Measurements from ENCODE around the gene IST1. TPM values are rescaled to one million over a fixed set of nuclear protein-coding genes. Genes with fewer than 3 reads are reported as not detected.
A peak's percentile ranks its signal among the peaks of the same experiment; 100 is the strongest.
"Not testable (repeated sequence)": the region's sequence is repeated elsewhere in the genome, so short reads cannot be mapped to it uniquely, and the experiment has no call there.

IST1 gene
- total and polyA plus RNA-seq, 3 experiments from 2014 or later: 144 to 177 (median 172) TPM

DNA sequence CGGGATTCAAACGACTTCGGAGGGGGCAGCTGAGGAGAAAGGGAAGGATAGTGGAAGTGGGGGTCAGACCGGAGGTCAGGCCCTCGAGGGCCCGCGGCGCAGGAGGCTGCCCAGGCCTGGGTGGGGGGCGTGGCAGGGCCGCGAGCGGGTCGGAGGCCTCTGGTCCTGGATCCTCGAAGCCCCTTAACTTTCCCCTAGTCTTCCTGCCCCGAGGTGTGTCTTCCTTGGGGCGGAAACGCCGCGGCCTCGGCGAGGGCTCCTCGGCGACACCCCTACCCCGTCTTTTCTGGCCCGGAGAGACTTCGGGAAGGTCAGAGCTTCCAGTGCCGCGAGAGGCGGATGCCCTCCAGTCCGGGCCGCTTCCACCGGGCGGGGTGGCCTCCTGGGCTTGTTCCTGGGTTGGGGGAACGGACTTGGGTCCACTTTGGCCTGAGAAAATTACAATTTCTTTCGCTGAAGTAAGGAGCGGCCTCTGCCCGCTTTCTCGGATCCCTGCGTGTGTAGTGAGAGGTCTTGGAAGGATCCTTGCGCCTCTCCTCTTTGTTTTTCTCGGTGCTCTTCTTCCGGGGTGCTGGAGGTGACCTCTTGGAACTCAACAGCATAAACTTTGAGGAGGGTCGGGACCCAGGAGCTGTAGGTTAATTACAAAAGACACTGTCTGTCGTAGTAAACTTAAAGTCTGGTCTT lies 491 bp downstream of the IST1 start:
- peaks cover 0 to 3% of the 10 kb centered on the region in 2 donors for H3K27me3 Mint-ChIP-seq
- peaks cover 0 to 21% (median 0%) of the 10 kb centered on the region in 3 donors for H3K36me3 Mint-ChIP-seq

DNA sequence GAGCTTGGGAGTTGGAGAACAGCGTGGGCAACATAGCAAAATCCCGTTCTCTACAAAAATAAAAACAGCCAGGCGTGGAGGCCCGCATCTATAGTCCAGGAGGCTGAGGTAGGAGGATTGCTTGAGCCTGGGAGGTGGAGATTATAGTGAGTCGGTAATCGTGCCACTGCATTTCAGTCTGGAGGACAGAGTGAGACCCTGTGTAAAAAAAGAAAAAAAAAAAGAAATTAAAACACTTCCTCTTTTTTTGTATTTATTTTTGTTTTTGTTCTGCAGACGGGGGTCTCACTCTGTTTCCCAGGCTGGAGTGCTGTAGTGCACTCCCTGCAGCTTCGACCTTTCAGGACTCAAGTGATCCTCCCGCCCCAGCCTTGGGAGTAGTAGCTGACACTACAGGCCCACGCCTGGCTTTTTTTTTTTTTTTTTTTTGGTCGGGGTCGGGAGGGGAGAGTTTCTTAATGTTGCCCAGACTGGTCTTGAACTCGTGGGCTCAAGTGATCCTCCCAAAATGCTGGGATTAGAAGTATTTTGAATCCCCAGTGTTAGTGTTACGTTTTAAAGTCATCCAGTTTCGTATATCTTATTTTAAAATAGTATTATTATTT lies 1.5 kb downstream of the IST1 start:
- CTCF ChIA-PET: interaction anchor here (0.7 to 12.1 kb wide), 3 partner anchors 9 to 37 kb away, joined by 3 to 123 read pairs (median 3); partner anchors contain the start of gene ZNF821
- Mint-ChIP-seq H3K36me3 (peaks cover 0 to 21% (median 0%) of the 10 kb centered on the region in 3 donors), H3K27me3 (peaks cover 0 to 3% of the 10 kb centered on the region in 2 donors)

More for the DNA sequence above, 491 bp downstream of the IST1 start:
- Mint-ChIP-seq H3K4me1 (peaks cover 34 to 44% (median 39%) of the 10 kb centered on the region in 3 donors), H3K9me3 (peaks cover 0 to 1% (median 0%) of the 10 kb centered on the region in 5 donors), H3K4me3 (peak overlapping the region; percentile 91 to 99 (median 98)), H3K27ac (peak overlapping the region; percentile 95 to 99 (median 97))
- no peaks in the 10 kb centered on the region for H3K27me3 ChIP-seq (ENCODE audit: insufficient read depth, low read length, poor library complexity, severe bottlenecking)
- H3K4me3 ChIP-seq (ENCODE audit: low read length): peak overlapping the region; percentile 96
- peak overlapping the region; percentile 89 for H3K27ac ChIP-seq (ENCODE audit: low read depth, low read length)
- peaks cover 45% of the 10 kb centered on the region for H3K4me1 ChIP-seq (ENCODE audit: insufficient read depth, low read length)
- H3K36me3 ChIP-seq (ENCODE audit: insufficient read depth, low read length): no peaks in the 10 kb centered on the region
- no peaks in the 10 kb centered on the region for H3K9me3 ChIP-seq (ENCODE audit: low read length)
- POLR2A ChIA-PET: interaction anchor here (0.7 to 3.6 kb wide), 5 partner anchors 9 to 87 kb away, joined by 3 to 73 read pairs (median 3); partner anchors contain the start of genes AP1G1, ATXN1L and ZNF821
- CTCF ChIA-PET: interaction anchor here (0.7 to 12.1 kb wide), 2 partner anchors 10 to 13 kb away, joined by 3 to 123 read pairs; partner anchors contain the start of gene ZNF821
- DNase-seq: peak in 2 of 5 donors; percentile 19 to 66

DNA sequence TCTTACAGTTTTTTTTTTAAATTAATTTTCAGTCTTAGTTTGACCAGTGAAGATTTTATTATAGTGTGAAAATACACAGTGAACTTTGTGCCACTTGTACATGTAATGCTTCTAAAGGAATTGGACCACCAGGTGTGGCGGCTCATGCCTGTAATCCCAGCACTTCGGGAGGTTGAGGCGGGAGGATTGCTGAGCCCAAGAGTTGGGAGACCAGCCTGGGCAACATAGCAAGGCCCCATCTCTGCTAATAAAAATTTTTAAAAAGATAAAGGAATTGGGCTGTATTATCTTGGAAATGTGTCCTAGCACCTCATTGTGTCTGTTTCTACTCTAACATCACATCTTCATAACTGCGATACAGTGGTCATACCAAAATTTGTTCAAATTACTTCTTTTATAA lies 3.8 kb downstream of the IST1 start:
- H3K27ac ChIP-seq (ENCODE audit: low read depth, low read length): no peak overlapping the region
- H3K4me1 ChIP-seq (ENCODE audit: insufficient read depth, low read length): peaks cover 61% of the 10 kb centered on the region
- H3K4me3 Mint-ChIP-seq: peak overlapping the region in 6 of 7 donors; percentile 37 to 99 (median 46)
- H3K27me3 Mint-ChIP-seq: peaks cover 0 to 3% of the 10 kb centered on the region in 2 donors
- no peaks in the 10 kb centered on the region for H3K36me3 ChIP-seq (ENCODE audit: insufficient read depth, low read length)
- no peaks in the 10 kb centered on the region for H3K27me3 ChIP-seq (ENCODE audit: insufficient read depth, low read length, poor library complexity, severe bottlenecking)
- H3K27ac Mint-ChIP-seq: peak overlapping the region in 5 of 8 donors; percentile 14 to 97 (median 58)
- CTCF ChIA-PET: interaction anchor here (12.1 kb wide), 1 partner anchor 16 kb away, joined by 123 read pairs; the partner anchor contains the start of gene ZNF821
- H3K9me3 Mint-ChIP-seq: peaks cover 0 to 1% (median 0%) of the 10 kb centered on the region in 5 donors
- H3K4me1 Mint-ChIP-seq: peaks cover 58 to 71% (median 66%) of the 10 kb centered on the region in 3 donors
- no peak for DNase-seq
- no peak overlapping the region for H3K4me3 ChIP-seq (ENCODE audit: low read length)
- POLR2A ChIA-PET: no interaction called here
- H3K36me3 Mint-ChIP-seq: peaks cover 0 to 27% (median 0%) of the 10 kb centered on the region in 3 donors
- no peaks in the 10 kb centered on the region for H3K9me3 ChIP-seq (ENCODE audit: low read length)

More for the DNA sequence above, 1.5 kb downstream of the IST1 start:
- Histone ChIP-seq H3K27ac (ENCODE audit: low read depth, low read length) (peak overlapping the region; percentile 89), H3K27me3 (ENCODE audit: insufficient read depth, low read length, poor library complexity, severe bottlenecking) (no peaks in the 10 kb centered on the region), H3K4me3 (ENCODE audit: low read length) (peak overlapping the region; percentile 54), H3K9me3 (ENCODE audit: low read length) (no peaks in the 10 kb centered on the region), H3K36me3 (ENCODE audit: insufficient read depth, low read length) (no peaks in the 10 kb centered on the region), H3K4me1 (ENCODE audit: insufficient read depth, low read length) (peaks cover 52% of the 10 kb centered on the region)
- POLR2A ChIA-PET: interaction anchor here (0.7 to 3.6 kb wide), 3 partner anchors 8 to 88 kb away, joined by 3 to 73 read pairs (median 26); partner anchors contain the start of genes AP1G1 and ZNF821
- DNase-seq: no peak
- Mint-ChIP-seq H3K27ac (peak overlapping the region; percentile 67 to 98 (median 86)), H3K9me3 (peaks cover 0 to 1% (median 0%) of the 10 kb centered on the region in 5 donors), H3K4me3 (peak overlapping the region; percentile 79 to 99 (median 96)), H3K4me1 (peaks cover 42 to 52% (median 47%) of the 10 kb centered on the region in 3 donors)

DNA sequence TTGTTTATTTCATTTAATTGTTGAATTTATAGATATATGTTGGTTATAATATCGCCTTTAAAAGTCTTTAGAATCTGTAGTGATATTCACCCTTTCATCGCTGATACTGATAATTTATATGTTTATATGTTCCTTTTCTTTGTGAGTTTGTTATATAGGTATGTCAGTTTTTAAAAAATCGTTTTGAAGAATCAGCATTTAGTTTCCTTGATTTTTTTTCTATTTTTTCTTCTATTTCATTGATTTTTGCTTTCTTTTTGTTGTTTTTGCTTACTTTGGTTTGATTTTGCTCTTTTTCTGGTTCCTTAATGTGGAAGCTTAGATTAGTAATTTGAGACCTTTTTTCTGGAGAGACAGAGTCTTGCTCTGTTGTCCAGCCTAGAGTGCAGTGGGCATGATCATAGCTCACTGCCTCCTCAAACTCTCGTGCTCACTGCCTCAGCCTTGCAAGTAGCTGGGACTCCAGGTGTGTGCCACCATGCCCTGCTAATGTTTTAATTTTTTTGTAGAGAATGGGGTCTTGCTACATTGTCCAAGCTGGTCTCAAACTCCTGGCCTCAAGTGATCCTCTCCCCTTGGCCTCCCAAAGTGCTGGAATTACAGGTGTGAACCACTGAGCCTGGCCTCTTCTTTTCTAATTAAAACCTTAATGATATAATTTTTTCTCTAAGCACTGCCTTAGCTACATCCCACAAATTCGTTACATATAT lies 7.5 kb downstream of the IST1 start:
- POLR2A ChIA-PET: interaction anchor here (0.9 to 1.5 kb wide), 2 partner anchors 9 to 41 kb away, joined by 3 read pairs; no protein-coding TSS in a partner anchor
- DNase-seq: no peak
- Mint-ChIP-seq H3K36me3 (peaks cover 0 to 22% (median 0%) of the 10 kb centered on the region in 3 donors), H3K9me3 (no peaks in the 10 kb centered on the region), H3K27ac (peak overlapping the region; percentile 7 to 80 (median 53)), H3K27me3 (no peaks in the 10 kb centered on the region), H3K4me1 (peaks cover 67 to 90% (median 82%) of the 10 kb centered on the region in 3 donors), H3K4me3 (peak overlapping the region in 6 of 7 donors; percentile 25 to 74 (median 54))
- CTCF ChIA-PET: interaction anchor here (0.9 to 2.6 kb wide), 3 partner anchors 20 to 119 kb away, joined by 3 to 18 read pairs (median 5); partner anchors contain the start of gene ZNF821
- Histone ChIP-seq H3K36me3 (ENCODE audit: insufficient read depth, low read length) (no peaks in the 10 kb centered on the region), H3K4me3 (ENCODE audit: low read length) (no peak overlapping the region), H3K27ac (ENCODE audit: low read depth, low read length) (no peak overlapping the region), H3K27me3 (ENCODE audit: insufficient read depth, low read length, poor library complexity, severe bottlenecking) (no peaks in the 10 kb centered on the region), H3K4me1 (ENCODE audit: insufficient read depth, low read length) (peaks cover 75% of the 10 kb centered on the region), H3K9me3 (ENCODE audit: low read length) (no peaks in the 10 kb centered on the region)

DNA sequence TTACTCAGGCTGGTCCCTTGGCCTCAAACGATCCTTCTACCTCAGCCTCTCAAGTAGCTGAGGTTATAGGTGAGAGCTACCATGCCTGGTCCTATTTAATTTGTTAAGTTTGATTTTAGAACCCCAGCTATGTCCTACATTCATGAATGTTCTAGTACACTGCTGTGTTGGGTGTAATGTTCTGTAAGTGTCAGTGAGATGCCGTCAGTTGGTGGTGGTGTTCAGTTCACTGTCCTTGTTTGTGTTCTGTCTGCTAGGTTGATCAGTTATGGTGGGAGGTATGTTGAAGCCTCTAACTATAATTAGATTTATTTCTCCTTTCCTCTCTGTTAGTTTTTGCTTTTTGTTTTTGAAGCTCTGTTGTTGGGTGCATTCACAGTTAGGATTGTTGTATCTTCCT lies 8.3 kb downstream of the IST1 start:
- Mint-ChIP-seq H3K4me3 (peak overlapping the region in 5 of 7 donors; percentile 6 to 61 (median 39)), H3K27ac (peak overlapping the region; percentile 6 to 84 (median 43)), H3K4me1 (peaks cover 73 to 93% (median 90%) of the 10 kb centered on the region in 3 donors), H3K27me3 (no peaks in the 10 kb centered on the region), H3K36me3 (peaks cover 0 to 27% (median 0%) of the 10 kb centered on the region in 3 donors), H3K9me3 (no peaks in the 10 kb centered on the region)
- POLR2A ChIA-PET: interaction anchor here (0.9 kb wide), 1 partner anchor 42 kb away, joined by 3 read pairs; no protein-coding TSS in a partner anchor
- peaks cover 69% of the 10 kb centered on the region for H3K4me1 ChIP-seq (ENCODE audit: insufficient read depth, low read length)
- no peaks in the 10 kb centered on the region for H3K9me3 ChIP-seq (ENCODE audit: low read length)
- CTCF ChIA-PET: interaction anchor here (2.3 to 2.6 kb wide), 2 partner anchors 21 to 26 kb away, joined by 5 to 18 read pairs; partner anchors contain the start of gene ZNF821
- DNase-seq: no peak
- no peaks in the 10 kb centered on the region for H3K27me3 ChIP-seq (ENCODE audit: insufficient read depth, low read length, poor library complexity, severe bottlenecking)
- no peak overlapping the region for H3K27ac ChIP-seq (ENCODE audit: low read depth, low read length)
- H3K4me3 ChIP-seq (ENCODE audit: low read length): no peak overlapping the region
- H3K36me3 ChIP-seq (ENCODE audit: insufficient read depth, low read length): no peaks in the 10 kb centered on the region

DNA sequence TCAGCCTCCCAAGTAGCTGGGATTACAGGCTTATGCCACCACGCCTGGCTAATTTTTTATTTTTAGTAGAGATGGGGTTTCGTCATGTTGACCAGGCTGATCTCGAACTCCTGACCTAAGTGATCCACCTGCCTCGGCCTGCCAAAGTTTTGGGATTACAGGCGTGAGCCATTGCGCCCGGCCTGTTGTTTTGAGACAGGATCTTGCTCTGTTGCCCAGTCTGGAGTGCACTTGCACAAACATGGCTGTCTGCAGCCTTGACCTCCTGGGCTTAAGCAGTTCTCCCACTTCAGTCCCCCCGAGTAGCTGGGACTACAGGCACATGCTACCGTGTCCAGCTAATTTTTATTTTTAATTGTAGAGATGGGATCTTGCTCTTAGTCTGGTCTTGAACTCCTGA lies 8.9 kb downstream of the IST1 start:
- peaks cover 0 to 30% (median 0%) of the 10 kb centered on the region in 3 donors for H3K36me3 Mint-ChIP-seq
- DNase-seq: no peak
- H3K4me3 Mint-ChIP-seq: peak overlapping the region in 6 of 7 donors; percentile 17 to 57 (median 40)
- Histone ChIP-seq H3K4me1 (ENCODE audit: insufficient read depth, low read length) (peaks cover 65% of the 10 kb centered on the region), H3K27ac (ENCODE audit: low read depth, low read length) (no peak overlapping the region), H3K36me3 (ENCODE audit: insufficient read depth, low read length) (no peaks in the 10 kb centered on the region), H3K4me3 (ENCODE audit: low read length) (no peak overlapping the region), H3K9me3 (ENCODE audit: low read length) (no peaks in the 10 kb centered on the region), H3K27me3 (ENCODE audit: insufficient read depth, low read length, poor library complexity, severe bottlenecking) (no peaks in the 10 kb centered on the region)
- peak overlapping the region in 7 of 8 donors; percentile 6 to 84 (median 52) for H3K27ac Mint-ChIP-seq
- ChIA-PET POLR2A (interaction anchor here (1.4 kb wide), 1 partner anchor 8 kb away, joined by 3 read pairs; no protein-coding TSS in a partner anchor), CTCF (interaction anchor here (2.3 to 2.6 kb wide), 2 partner anchors 21 to 25 kb away, joined by 5 to 18 read pairs; partner anchors contain the start of gene ZNF821)
- H3K27me3 Mint-ChIP-seq: no peaks in the 10 kb centered on the region
- peaks cover 76 to 95% (median 92%) of the 10 kb centered on the region in 3 donors for H3K4me1 Mint-ChIP-seq
- H3K9me3 Mint-ChIP-seq: no peaks in the 10 kb centered on the region

DNA sequence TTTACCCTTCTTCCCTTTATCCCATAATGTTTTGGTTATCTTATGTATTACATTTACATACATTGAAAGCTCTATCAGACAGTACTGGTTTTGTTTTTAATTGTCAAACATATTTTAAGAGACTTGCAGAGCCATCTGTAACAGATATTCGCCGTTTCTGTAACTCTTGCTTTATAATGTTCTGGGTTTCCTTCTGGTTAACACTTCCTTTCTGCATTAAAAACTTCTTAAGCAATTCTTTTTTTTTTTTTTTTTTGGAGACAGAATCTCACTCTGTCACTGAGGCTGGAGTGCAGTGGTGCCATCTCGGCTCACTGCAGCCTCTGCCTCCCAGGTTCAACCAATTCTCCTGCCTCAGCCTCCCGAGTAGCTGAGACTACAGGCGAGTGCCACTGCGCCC lies 10.4 kb downstream of the IST1 start:
- H3K4me1 ChIP-seq (ENCODE audit: insufficient read depth, low read length): peaks cover 67% of the 10 kb centered on the region
- not testable (repeated sequence) for H3K9me3 ChIP-seq (ENCODE audit: low read length); H3K9me3 Mint-ChIP-seq; H3K27ac ChIP-seq (ENCODE audit: low read depth, low read length); H3K27me3 Mint-ChIP-seq; H3K4me3 ChIP-seq (ENCODE audit: low read length); H3K36me3 ChIP-seq (ENCODE audit: insufficient read depth, low read length); H3K27me3 ChIP-seq (ENCODE audit: insufficient read depth, low read length, poor library complexity, severe bottlenecking); DNase-seq
- peak overlapping the region in 7 of 8 donors; percentile 6 to 95 (median 72) for H3K27ac Mint-ChIP-seq
- peaks cover 76 to 94% (median 91%) of the 10 kb centered on the region in 3 donors for H3K4me1 Mint-ChIP-seq
- ChIA-PET CTCF (interaction anchor here (0.9 to 1.0 kb wide), 2 partner anchors 9 to 10 kb away, joined by 3 read pairs; no protein-coding TSS in a partner anchor), POLR2A (interaction anchor here (0.6 to 1.4 kb wide), 2 partner anchors 9 to 53 kb away, joined by 3 read pairs; no protein-coding TSS in a partner anchor)
- peaks cover 0 to 30% (median 0%) of the 10 kb centered on the region in 3 donors for H3K36me3 Mint-ChIP-seq
- peak overlapping the region; percentile 2 to 85 (median 61) for H3K4me3 Mint-ChIP-seq

Measured in CD8-positive, alpha-beta memory T cell (primary cell).